Inflammatory macrophage treated with lipopolysaccharide for 1 hour (primary cell): ENCODE results near the gene IL17REL.
A peak's percentile ranks its signal among the peaks of the same experiment; 100 is the strongest.

ENCODE experiments used
- DNase-seq, 2 donors: peaks; one replicate each; pipeline ENCODE4 v3.0.0-alpha.2; 2020 to 2022

Gene IL17REL

GRCh38 chr22:50045211-50046018 is 32.9 kb upstream of the IL17REL start:
- DNase-seq = no peak

- DNase-seq = no peak
Observed at GRCh38 chr22:50044485-50045118, 32.0 kb upstream of the IL17REL start.

- no peak for DNase-seq
Observed at GRCh38 chr22:50041361-50042065, 28.9 kb upstream of the IL17REL start.

- DNase-seq = no peak
Observed at GRCh38 chr22:50040717-50041116, 28.2 kb upstream of the IL17REL start.

GRCh38 chr22:50039669-50040443 is 27.3 kb upstream of the IL17REL start:
- no peak for DNase-seq

- DNase-seq = no peak
Observed at GRCh38 chr22:50035976-50036724, 23.6 kb upstream of the IL17REL start.

GRCh38 chr22:50035131-50035881 is 22.7 kb upstream of the IL17REL start:
- no peak for DNase-seq

- no peak for DNase-seq
Observed at GRCh38 chr22:50034126-50035081, 21.8 kb upstream of the IL17REL start.

- DNase-seq = no peak
Observed at GRCh38 chr22:50032941-50033601, 20.5 kb upstream of the IL17REL start.

GRCh38 chr22:50032109-50032871 is 19.7 kb upstream of the IL17REL start:
- DNase-seq = no peak

GRCh38 chr22:50031189-50032091 is 18.9 kb upstream of the IL17REL start:
- no peak for DNase-seq

- DNase-seq = peak; percentile 51 to 80
Observed at GRCh38 chr22:50030297-50031188, 18.0 kb upstream of the IL17REL start.

GRCh38 chr22:50027639-50028537 is 15.3 kb upstream of the IL17REL start:
- DNase-seq = peak; percentile 15 to 30

- no peak for DNase-seq
Observed at GRCh38 chr22:50025993-50026392, 13.4 kb upstream of the IL17REL start.

GRCh38 chr22:50022171-50022819 is 9.7 kb upstream of the IL17REL start:
- DNase-seq = no peak
